Retina (tissue), 1 donor: ENCODE results near the gene CCDC144A.
"Not testable (repeated sequence)": the region's sequence is repeated elsewhere in the genome, so short reads cannot be mapped to it uniquely, and the experiment has no call there.

Source experiments
- DNase-seq: peaks from one replicate; pipeline ENCODE4 v3.0.0-alpha.2; 2016

The CCDC144A gene

DNA sequence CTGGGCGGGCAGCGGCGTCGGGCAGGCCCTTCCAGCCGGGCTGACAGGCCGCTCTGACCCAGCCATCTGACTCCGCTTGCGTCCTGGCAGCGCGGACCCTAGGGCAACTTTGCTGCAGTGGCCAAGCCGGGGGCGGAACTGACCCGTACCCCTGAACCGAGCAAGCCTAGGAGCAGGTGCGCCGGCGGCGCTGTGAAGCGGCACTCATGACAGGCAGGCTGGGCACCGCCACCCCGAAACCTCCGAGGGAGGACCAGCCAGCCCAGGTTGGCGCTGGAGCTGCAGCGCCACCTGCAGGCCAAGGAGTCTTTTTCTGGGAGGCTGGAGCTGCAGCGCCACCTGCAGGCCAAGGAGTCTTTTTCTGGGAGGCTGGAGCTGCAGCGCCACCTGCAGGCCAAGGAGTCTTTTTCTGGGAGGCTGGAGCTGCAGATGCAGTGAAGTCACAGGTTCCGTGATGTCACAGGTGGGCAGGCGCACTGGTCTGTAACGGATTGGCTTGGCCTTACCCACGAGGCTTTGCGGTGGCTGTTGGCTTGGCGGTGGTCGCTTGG is at the start of gene CCDC144A:
TSS of gene CCDC144A (plus strand) at position 511 of the 551 bp plus-strand sequence. CDS start 160 bp downstream, outside the sequence.
- not testable (repeated sequence) for DNase-seq

- DNase-seq, result no peak
Observed at GRCh38 chr17:16649585-16649984, 40.5 kb upstream of the CCDC144A start.

DNA sequence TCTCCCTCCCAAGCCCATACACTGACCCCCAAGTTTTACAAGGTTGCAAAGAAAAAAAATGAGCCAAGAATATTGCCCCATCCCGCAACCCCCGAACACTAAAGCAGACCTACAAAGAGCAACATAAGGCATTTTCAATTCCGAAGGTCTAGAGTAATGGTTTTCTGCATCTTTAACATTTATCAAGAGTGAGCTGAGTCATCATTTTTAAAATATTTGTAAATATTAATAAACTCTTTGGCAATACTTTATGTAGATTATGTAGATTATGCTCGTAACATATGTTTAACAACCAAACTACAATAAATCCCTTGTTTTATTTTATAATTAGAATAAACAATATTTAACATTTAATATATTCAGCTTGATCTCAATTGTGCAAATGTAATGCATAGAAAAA is 37.8 kb upstream of the CCDC144A start:
- no peak for DNase-seq

- no peak for DNase-seq
Observed at GRCh38 chr17:16652847-16653366, 37.1 kb upstream of the CCDC144A start.

DNA sequence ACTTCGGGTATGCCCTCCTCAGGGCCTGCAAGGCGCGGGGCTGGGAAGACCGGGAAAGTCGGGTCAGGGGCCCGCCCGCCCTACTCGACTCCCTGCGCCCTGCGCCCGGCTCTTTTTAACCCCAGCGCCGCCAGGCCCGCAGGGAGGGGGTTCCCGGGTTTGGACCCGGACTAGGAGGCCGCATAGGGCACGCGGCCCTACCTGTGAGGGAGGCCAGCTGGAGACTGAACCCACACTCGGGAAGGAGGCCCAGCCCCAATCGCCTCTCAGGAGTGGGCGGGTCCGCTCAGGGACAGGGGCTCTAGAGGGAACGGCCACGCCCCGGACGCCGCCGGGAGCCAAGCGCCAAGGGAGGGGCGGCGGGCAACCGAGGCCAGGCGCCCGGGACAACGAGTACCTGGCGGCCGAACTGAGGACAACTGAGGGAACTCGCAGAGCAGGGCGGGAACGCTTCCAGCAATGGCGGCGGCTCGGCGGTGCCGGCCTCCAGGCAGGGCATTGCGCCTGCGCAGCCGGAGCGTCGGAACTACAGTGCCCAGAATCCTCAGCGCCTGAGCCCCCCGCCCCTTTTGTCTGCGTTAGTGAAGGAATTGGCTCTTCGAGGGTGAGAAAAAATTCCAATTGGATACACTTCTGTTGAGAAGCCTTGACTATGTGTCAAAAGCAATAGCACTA is 36.5 kb upstream of the CCDC144A start, which contains the start of gene ZNF624:
TSS of gene ZNF624 (minus strand) at position 484 of the 675 bp plus-strand sequence.
- peak; percentile 98 for DNase-seq

- DNase-seq, result no peak
Observed at GRCh38 chr17:16661217-16661616, 28.8 kb upstream of the CCDC144A start.

- no peak for DNase-seq
Observed at GRCh38 chr17:16662936-16663335, 27.1 kb upstream of the CCDC144A start.

DNA sequence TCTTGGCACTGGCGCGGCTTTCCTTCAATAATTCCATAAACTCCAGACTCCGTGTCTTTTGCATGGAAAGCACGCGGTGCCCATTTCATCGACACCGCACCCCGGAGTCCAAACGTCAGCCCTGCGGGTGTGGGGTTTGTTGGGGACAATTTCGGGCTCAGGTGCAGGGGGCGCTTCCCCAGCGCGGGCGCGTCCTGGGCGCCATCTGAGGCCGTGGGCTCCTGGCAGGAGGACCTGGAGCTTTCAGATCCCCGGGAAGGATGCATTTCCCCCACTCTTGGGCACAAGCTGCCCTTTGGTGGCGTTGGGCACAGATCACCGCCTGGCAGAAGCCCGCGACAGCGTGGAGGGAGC is 23.5 kb upstream of the CCDC144A start:
- not testable (repeated sequence) for DNase-seq

- peak; percentile 78 for DNase-seq
Observed at GRCh38 chr17:16666907-16667636, 23.0 kb upstream of the CCDC144A start.

GRCh38 chr17:16676676-16677268 is 13.3 kb upstream of the CCDC144A start:
- DNase-seq, result no peak

- peak; percentile 80 for DNase-seq
Observed at GRCh38 chr17:16683290-16684138, 6.5 kb upstream of the CCDC144A start.

DNA sequence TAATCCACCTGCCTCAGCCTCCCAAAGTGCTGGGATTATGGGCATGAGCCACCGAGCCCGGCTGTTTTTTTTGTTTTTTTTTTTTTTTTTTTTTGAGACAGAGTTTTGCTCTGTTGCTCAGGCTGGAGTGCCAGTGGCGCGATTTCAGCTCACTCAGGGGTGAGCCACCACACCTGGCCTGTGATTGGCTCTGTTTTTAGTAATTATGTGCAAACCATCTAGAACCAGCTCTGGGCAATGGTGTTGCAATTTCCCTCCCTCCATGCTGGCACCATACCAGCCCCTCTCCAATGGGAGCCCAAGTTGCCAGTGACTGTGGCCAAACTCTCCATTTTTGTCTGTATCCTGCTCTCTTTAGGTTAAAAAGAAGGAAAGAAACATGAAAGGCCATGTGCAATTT is 4.0 kb upstream of the CCDC144A start:
- DNase-seq, result not testable (repeated sequence)

GRCh38 chr17:16687151-16687550 is 2.9 kb upstream of the CCDC144A start:
- DNase-seq, result not testable (repeated sequence)

- DNase-seq, result not testable (repeated sequence)
Observed at GRCh38 chr17:16690447-16690846, 406 bp downstream of the CCDC144A start.

DNA sequence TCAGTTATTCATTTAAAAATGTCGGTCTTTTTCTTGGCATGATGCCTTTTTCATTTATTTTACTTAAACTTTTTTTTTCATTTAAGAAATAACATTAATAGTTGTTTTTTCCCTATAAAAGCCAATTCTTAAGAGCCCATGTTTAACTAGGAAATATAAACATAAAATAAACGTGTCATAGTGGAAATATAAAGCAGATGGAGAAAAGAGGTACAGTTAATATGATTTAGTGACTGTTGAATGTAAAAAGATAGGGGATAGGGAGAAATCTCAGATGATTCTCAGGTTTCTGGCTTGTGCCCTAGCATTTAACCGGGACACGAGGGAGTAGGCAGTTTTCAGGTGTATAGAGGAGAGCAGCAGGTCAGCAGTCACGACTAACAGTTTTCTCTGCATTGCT is 7.6 kb downstream of the CCDC144A start:
- DNase-seq, result not testable (repeated sequence)

GRCh38 chr17:16745492-16746203 is 55.6 kb downstream of the CCDC144A start:
- peak; percentile 58 for DNase-seq

DNA sequence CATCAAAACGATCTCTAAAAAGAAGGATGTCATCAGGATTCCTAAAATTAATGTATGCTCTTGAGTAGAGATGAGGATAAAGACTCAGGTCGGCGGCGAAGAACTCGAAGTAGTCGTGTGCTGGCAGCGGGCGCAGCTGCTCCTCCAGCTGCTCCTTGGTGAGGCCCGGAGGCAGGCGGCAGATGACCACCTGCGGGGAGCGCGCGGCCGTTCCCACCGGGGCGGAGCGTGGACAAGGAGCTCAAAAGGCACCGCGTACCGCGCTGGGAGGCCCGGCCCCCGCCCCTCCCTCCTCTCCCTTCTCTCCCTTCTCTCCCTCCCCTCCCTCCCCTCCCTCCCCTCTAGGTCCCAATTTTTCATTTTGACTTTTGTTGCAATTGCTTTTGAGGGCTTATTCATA is 56.5 kb downstream of the CCDC144A start:
- DNase-seq, result peak; percentile 26

- DNase-seq, result not testable (repeated sequence)
Observed at GRCh38 chr17:16750515-16750914, 60.5 kb downstream of the CCDC144A start.

GRCh38 chr17:16751224-16751923 is 61.3 kb downstream of the CCDC144A start:
- peak; percentile 58 for DNase-seq

DNA sequence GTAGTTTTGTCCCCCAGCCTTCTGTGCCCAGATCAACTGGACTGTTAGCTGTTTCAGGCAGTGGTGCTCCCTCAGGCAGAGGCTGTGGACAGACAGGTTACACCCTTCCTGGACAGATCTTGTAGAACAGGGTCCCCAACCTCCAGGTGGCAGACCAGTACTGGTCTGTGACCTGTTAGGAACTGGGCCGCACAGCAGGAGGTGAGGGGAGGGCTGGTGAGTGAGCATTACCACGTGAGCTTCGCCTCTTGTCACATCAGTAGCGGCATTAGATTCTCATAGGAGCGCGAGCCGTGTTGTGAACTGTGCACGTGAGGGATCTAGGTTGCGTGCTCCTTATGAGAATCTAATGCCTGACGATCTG is 61.9 kb downstream of the CCDC144A start:
- DNase-seq, result not testable (repeated sequence)

DNA sequence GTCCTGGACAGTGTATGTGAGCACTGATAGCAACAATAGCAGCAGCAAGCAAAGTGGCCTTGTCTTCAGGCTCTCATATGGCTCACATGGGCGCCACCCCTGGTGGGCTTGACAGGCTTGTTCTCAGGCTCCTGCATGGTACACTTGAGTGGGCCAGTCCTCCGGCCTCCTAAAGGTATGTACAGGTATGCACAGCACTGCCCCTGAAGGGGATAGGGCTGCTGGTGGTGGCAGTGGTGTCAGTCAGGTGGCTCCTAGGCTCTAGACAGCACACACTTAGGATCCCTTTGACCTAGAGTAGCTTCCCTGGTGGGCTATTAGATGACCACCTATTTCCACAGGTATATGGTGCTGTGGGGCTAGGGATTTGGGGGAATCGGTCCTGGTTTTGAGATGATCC is 67.5 kb downstream of the CCDC144A start:
- DNase-seq, result not testable (repeated sequence)
